ENCODE data around the gene CAMTA1. TPM values are rescaled to one million over a fixed set of nuclear protein-coding genes. Genes with fewer than 3 reads are reported as not detected.

Gene CAMTA1
- total RNA-seq, 1 donor from 2014 or later = 63.8 TPM

- Mint-ChIP-seq H3K36me3 (ENCODE audit: low read depth) (no peaks in the 10 kb centered on the region), H3K27me3 (ENCODE audit: low read depth) (peaks cover 5% of the 10 kb centered on the region), H3K4me1 (ENCODE audit: low read depth) (peaks cover 3% of the 10 kb centered on the region), H3K27ac (ENCODE audit: unreplicated experiment) (no peak overlapping the region), H3K4me3 (ENCODE audit: unreplicated experiment) (no peak overlapping the region), H3K9me3 (ENCODE audit: low read depth) (peaks cover 7% of the 10 kb centered on the region)
- no peak for TF ChIP-seq CTCF (IDR thresholded peaks at IDR 0.05)
- no peak for DNase-seq (ENCODE audit: low spot score)
Observed at GRCh38 chr1:7190261-7190660, 405.0 kb downstream of the CAMTA1 start.

GRCh38 chr1:7192453-7192852, 407.2 kb downstream of the CAMTA1 start:
- Mint-ChIP-seq H3K9me3 (ENCODE audit: low read depth) (peaks cover 7% of the 10 kb centered on the region), H3K27ac (ENCODE audit: unreplicated experiment) (no peak overlapping the region), H3K27me3 (ENCODE audit: low read depth) (no peaks in the 10 kb centered on the region), H3K36me3 (ENCODE audit: low read depth) (no peaks in the 10 kb centered on the region), H3K4me3 (ENCODE audit: unreplicated experiment) (no peak overlapping the region), H3K4me1 (ENCODE audit: low read depth) (peaks cover 3% of the 10 kb centered on the region)
- no peak for DNase-seq (ENCODE audit: low spot score)
- TF ChIP-seq CTCF (IDR thresholded peaks at IDR 0.05) = no peak

- peaks cover 4% of the 10 kb centered on the region for H3K27me3 Mint-ChIP-seq (ENCODE audit: low read depth)
- no peak for DNase-seq (ENCODE audit: low spot score)
Observed at GRCh38 chr1:7196036-7196911, 411.0 kb downstream of the CAMTA1 start.

GRCh38 chr1:7198664-7199063, 413.4 kb downstream of the CAMTA1 start:
- no peaks in the 10 kb centered on the region for H3K36me3 Mint-ChIP-seq (ENCODE audit: low read depth)
- H3K4me3 Mint-ChIP-seq (ENCODE audit: unreplicated experiment) = no peak overlapping the region
- no peak overlapping the region for H3K27ac Mint-ChIP-seq (ENCODE audit: unreplicated experiment)
- TF ChIP-seq CTCF (IDR thresholded peaks at IDR 0.05) = no peak
- H3K27me3 Mint-ChIP-seq (ENCODE audit: low read depth) = peaks cover 4% of the 10 kb centered on the region
- peaks cover 6% of the 10 kb centered on the region for H3K4me1 Mint-ChIP-seq (ENCODE audit: low read depth)
- no peak for DNase-seq (ENCODE audit: low spot score)
- peaks cover 10% of the 10 kb centered on the region for H3K9me3 Mint-ChIP-seq (ENCODE audit: low read depth)

More at GRCh38 chr1:7196036-7196911, 411.0 kb downstream of the CAMTA1 start:
- TF ChIP-seq CTCF (IDR thresholded peaks at IDR 0.05) = no peak
- Mint-ChIP-seq H3K27ac (ENCODE audit: unreplicated experiment) (no peak overlapping the region), H3K4me3 (ENCODE audit: unreplicated experiment) (no peak overlapping the region), H3K36me3 (ENCODE audit: low read depth) (no peaks in the 10 kb centered on the region), H3K4me1 (ENCODE audit: low read depth) (peaks cover 6% of the 10 kb centered on the region), H3K9me3 (ENCODE audit: low read depth) (no peaks in the 10 kb centered on the region)

GRCh38 chr1:7199077-7199779, 414.0 kb downstream of the CAMTA1 start:
- Mint-ChIP-seq H3K27me3 (ENCODE audit: low read depth) (peaks cover 4% of the 10 kb centered on the region), H3K9me3 (ENCODE audit: low read depth) (peaks cover 10% of the 10 kb centered on the region), H3K27ac (ENCODE audit: unreplicated experiment) (no peak overlapping the region), H3K4me1 (ENCODE audit: low read depth) (peaks cover 6% of the 10 kb centered on the region), H3K36me3 (ENCODE audit: low read depth) (no peaks in the 10 kb centered on the region), H3K4me3 (ENCODE audit: unreplicated experiment) (peak overlapping the region; percentile 57)
- no peak for TF ChIP-seq CTCF (IDR thresholded peaks at IDR 0.05)
- no peak for DNase-seq (ENCODE audit: low spot score)
